ENCODE measurements around the gene BABAM1. TPM values are rescaled to one million over a fixed set of nuclear protein-coding genes. Genes with fewer than 3 reads are reported as not detected.
A peak's percentile ranks its signal among the peaks of the same experiment; 100 is the strongest.
"Not testable (repeated sequence)": the region's sequence is repeated elsewhere in the genome, so short reads cannot be mapped to it uniquely, and the experiment has no call there.

The BABAM1 gene
- total RNA-seq, 1 donor, result 59.3 TPM

DNA sequence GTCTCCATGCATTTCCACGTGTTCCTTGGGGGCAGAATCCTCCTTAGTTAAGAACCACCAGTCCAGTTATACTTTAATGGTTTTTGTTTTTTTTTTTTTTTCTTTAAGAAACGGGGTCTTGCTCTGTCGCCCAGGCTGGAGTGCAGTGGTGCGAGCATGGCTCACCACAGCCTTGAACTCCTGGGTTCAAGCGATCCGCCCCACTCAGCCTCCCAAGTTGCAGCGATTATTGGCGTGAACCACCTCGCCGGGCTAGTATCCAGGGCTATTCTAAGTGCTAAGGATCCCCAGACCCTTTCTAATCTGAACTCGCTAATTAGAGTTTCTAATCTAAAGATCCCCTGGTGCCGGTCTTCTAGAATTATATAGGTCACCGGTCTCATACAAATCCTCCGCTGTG is 26.4 kb downstream of the BABAM1 start:
- no peak overlapping the region for H3K4me3 ChIP-seq (ENCODE audit: low read depth, low read length)
- TF ChIP-seq, protein P1, sequence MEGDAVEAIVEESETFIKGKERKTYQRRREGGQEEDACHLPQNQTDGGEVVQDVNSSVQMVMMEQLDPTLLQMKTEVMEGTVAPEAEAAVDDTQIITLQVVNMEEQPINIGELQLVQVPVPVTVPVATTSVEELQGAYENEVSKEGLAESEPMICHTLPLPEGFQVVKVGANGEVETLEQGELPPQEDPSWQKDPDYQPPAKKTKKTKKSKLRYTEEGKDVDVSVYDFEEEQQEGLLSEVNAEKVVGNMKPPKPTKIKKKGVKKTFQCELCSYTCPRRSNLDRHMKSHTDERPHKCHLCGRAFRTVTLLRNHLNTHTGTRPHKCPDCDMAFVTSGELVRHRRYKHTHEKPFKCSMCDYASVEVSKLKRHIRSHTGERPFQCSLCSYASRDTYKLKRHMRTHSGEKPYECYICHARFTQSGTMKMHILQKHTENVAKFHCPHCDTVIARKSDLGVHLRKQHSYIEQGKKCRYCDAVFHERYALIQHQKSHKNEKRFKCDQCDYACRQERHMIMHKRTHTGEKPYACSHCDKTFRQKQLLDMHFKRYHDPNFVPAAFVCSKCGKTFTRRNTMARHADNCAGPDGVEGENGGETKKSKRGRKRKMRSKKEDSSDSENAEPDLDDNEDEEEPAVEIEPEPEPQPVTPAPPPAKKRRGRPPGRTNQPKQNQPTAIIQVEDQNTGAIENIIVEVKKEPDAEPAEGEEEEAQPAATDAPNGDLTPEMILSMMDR (IDR thresholded peaks at IDR 0.05; ENCODE audit: insufficient read depth, low read length), result no peak
- DNase-seq (ENCODE audit: low read depth), result no peak

DNA sequence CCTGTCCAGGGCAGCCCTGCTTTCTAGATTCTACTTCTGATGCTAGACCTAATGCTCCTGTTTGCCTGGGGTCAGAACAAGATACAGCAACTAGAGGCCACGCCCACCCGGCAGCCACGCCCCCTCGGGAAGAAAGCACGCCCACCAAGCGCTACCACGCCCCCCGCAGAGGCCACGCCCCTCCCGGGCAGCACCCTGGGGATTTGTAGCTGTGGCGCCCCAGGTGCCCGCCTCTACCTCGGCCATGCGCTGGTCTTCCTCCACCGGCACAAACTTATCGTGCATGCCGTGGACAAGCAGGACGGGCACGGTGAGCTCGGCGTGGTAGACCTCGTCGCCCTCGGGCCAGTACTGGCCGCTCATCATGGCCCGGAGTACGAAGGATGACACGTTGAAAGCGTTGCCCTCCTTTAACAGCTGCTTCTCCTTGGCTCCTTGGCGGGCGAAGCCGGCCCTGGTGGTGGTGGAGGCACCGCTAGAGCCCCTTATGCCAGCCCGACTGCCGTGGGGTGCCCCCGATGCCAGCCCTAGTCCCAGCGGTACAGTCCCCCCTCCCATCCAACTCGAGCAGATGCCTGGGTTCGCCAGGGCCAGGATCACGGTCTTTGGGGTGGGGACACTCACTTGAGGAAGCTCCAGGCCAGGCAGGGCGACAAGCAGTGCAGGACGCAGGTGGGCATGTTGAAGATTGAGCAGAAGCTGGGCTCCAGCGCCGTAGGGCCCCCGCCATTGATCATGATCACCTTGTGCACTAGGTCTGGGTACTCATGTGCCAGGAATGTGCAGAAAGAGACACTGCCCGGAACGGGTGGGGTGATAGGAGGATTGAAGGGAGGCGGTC is 27.0 kb downstream of the BABAM1 start:
- DNase-seq (ENCODE audit: low read depth), result no peak
- TF ChIP-seq, protein P1 (IDR thresholded peaks at IDR 0.05; ENCODE audit: insufficient read depth, low read length), result no peak
- no peak overlapping the region for H3K4me3 ChIP-seq (ENCODE audit: low read depth, low read length)

DNA sequence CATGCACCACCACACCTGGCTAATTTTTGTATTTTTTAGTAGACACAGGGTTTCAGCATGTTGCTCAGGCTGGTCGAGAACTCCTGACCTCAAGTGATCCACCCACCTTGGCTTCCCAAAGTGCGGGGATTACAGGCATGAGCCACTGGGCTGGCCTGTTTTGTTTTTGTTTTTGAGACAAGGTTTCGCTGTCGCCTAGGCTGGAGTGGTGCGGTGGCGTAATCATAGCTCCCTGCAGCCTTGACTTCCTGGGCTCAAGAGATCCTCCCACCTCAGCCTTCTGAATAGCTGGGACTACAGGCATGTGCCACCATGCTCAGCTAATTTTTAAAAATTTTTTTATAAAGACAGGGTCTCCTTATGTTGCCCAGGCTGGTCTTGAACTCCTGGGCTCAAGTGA is 28.3 kb downstream of the BABAM1 start:
- DNase-seq (ENCODE audit: low read depth); H3K4me3 ChIP-seq (ENCODE audit: low read depth, low read length): not testable (repeated sequence)

DNA sequence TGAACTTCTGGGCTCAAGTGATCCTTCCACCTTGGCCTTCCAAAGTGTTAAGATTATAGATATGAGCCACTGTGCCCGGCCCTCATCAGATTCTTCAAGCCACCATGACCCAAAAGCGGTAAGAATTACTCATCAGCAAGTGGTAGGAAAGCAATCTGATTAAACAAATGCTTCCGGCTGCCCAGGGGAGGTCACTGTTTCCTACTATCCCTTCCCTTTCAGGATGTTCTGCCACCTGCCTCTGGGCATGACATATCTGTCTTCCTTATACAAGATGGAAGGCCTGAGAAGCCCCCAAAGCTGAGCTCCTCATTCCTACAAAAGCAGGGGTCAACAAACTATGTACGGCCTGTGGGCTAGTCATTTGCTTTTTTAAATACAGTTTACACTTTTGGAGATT is 29.0 kb downstream of the BABAM1 start:
- no peak for DNase-seq (ENCODE audit: low read depth)
- TF ChIP-seq, protein P1 (IDR thresholded peaks at IDR 0.05; ENCODE audit: insufficient read depth, low read length), result no peak
- no peak overlapping the region for H3K4me3 ChIP-seq (ENCODE audit: low read depth, low read length)

DNA sequence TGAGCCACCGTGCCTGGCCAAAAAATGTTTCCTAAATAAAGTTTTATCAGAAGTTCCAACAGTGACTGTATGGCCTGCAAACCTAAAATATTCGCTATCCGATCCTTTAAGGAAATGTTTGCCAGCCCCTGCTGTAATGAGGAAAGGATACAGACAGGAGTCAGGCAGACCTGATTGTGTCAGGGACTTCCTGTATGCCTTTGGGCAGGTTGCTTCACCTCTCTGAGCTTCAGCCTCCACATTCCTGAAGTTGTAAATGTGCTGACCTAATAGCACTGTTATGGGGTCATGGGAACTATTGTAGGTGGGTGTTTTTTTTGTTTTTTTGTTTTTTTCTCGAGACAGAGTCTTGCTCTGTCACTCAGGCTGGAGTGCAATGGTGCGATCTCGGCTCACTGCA is 29.7 kb downstream of the BABAM1 start:
- TF ChIP-seq, protein P1 (IDR thresholded peaks at IDR 0.05; ENCODE audit: insufficient read depth, low read length), result no peak
- no peak for DNase-seq (ENCODE audit: low read depth)
- H3K4me3 ChIP-seq (ENCODE audit: low read depth, low read length), result no peak overlapping the region

DNA sequence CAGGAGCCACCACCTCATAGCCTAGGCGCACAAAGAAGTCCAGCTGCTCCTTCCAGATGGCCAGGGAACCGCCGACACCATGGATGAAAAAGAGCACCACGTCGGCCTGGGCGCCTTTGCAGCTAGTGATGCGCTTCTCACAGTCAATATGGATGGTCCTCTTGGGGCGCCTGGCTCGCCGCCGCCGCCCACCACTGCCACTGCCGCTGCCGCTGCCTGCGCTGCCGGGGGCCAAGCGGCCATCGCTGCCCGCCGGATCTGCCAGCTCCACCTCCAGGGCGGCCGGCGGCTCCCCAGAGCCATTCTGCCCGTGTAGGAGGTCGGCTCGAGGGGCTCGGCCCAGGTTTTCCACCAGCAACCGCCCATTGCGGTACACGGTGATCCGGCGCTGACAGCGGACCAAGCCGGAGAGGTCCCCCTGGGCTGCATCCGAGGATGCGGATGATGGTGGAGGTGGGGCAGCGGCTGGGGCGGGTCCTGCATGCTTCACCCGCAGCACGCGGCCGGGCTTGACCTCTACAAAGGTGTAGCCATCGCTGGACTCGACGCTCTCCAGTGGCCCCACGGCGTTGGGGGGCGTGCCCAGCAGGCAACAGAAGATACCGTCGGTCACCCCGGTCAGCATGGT is 33.9 kb downstream of the BABAM1 start:
- no peak for DNase-seq (ENCODE audit: low read depth)
- no peak overlapping the region for H3K4me3 ChIP-seq (ENCODE audit: low read depth, low read length)
- TF ChIP-seq, protein P1 (IDR thresholded peaks at IDR 0.05; ENCODE audit: insufficient read depth, low read length), result no peak

DNA sequence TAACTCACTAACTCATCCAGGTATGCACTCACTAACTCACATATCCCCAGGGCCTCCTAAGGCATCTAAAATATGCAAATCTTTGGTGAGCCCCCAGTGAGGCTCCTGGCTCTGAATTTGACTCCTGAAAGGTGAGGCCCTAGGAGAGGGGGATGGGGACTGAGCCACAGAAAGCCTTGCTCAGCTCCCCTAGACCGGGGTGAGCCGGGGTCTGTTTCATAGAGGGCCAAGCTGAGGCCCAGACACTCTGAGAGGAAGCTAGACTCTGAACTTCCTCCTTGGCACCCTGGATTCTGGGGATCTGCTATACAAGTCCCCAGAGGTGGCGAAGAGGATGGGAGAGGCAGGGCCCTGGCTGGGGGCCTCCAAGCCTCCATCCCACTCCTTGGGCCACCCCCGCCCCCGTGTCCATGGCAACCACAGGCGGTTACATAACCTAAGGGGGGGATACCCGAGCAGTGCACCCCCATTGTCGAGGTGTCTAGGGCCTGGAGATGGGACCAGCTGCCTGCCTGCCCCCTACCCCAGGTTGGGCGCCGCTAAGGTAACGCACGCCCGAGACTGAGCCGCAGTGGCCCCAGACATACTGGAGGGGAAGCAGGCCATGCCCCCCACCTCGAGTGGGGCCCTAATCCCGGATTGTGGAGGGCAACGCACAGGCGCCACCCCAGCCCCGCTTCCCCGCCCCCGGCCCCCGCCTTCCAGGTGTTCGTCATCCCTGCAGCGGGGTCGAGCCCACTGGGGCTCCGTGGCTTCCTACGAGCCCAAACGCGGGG is 35.3 kb downstream of the BABAM1 start:
- TF ChIP-seq, protein P1 (IDR thresholded peaks at IDR 0.05; ENCODE audit: insufficient read depth, low read length), result no peak
- DNase-seq (ENCODE audit: low read depth), result no peak
- peak overlapping the region; percentile 73 for H3K4me3 ChIP-seq (ENCODE audit: low read depth, low read length)
